HepG2 (cell line): ENCODE results near the gene CAMTA2. TPM values are rescaled to one million over a fixed set of nuclear protein-coding genes. Genes with fewer than 3 reads are reported as not detected.

Experiments used
- ATAC-seq: fragments of 200-7000 bp; cut with Tn5 transposase; 3 replicates; pipeline ENCODE4 v1.9.1; 2020; ENCODE audit warnings: mild to moderate bottlenecking, moderate library complexity
- BruUV-seq: library from RNA; stranded (reverse); fragments of 400-500 nt; replicated peaks from 2 replicates; lab custom pipeline; 2021; lab: Mats Ljungman, UMichigan
- CTCF ChIA-PET: fragments of 300-600 bp; formaldehyde crosslinking; extraction: SDS; loops from one replicate; lab custom pipeline; 2021; ENCODE audit warnings: low total read pairs, inconsistent platforms, low intra/inter-chr PET ratio; lab: Yijun Ruan, JAX
- POLR2A ChIA-PET: fragments of 350-600 bp; sonication (Branson Sonifier 250); formaldehyde crosslinking; loops from one replicate; lab custom pipeline; 2020; ENCODE audit warnings: antibody characterized with exemption, inconsistent platforms; lab: Yijun Ruan, JAX
- DNase-seq: peaks from one replicate; pipeline ENCODE4 v3.0.0-alpha.2; 2015; ENCODE audit warnings: low spot score
- FAIRE-seq: peaks from 3 replicates; lab custom pipeline; 2011; peaks lifted over from hg19 to GRCh38; lab: Jason Lieb, UNC
- H2AFZ ChIP-seq: one replicate; pipeline ENCODE4 v1.6.1; 2011; ENCODE audit warnings: low read length, inconsistent platforms
- H3K27ac ChIP-seq: fragments of 300-600 bp; 3 replicates; pipeline ENCODE4 v1.8.0; 2011; ENCODE audit warnings: mixed run types, mild to moderate bottlenecking, mixed read lengths, low read length, inconsistent platforms; ENCODE audit not compliant: insufficient read depth; ENCODE audit errors: extremely low read length
- H3K27me3 ChIP-seq, 2 experiments: fragments of 200-600 bp in 1 of 2; 2 replicates in 1 of 2; 3 replicates in 1 of 2; pipeline versions ENCODE4 v1.6.0 to v1.8.0; 2011; ENCODE audit warnings: low read length in 2 of 2, mild to moderate bottlenecking in 2 of 2, moderate library complexity in 2 of 2, inconsistent platforms in 1 of 2; ENCODE audit not compliant: insufficient read depth in 2 of 2, control insufficient read depth in 1 of 2
- H3K36me3 ChIP-seq, 2 experiments: fragments of 200-600 bp in 1 of 2; replicated peaks in 1 of 2; 2 replicates in 1 of 2; 3 replicates in 1 of 2; pipeline versions ENCODE4 v1.5.1 to v1.8.0; 2011; ENCODE audit warnings: low read length in 2 of 2, inconsistent platforms in 1 of 2; ENCODE audit not compliant: insufficient read depth in 2 of 2, control insufficient read depth in 1 of 2
- H3K4me1 ChIP-seq: 2 replicates; pipeline ENCODE4 v1.5.1; 2012; ENCODE audit warnings: low read length, inconsistent platforms; ENCODE audit not compliant: insufficient read depth
- H3K4me2 ChIP-seq: 2 replicates; pipeline ENCODE4 v1.6.0; 2011; ENCODE audit warnings: low read depth, low read length, inconsistent platforms
- H3K4me3 ChIP-seq, 3 experiments: fragments of 200-600 bp in 1 of 3; sonication (generic), shearing (Covaris generic) in 1 of 3; replicated peaks in 1 of 3; 2 replicates each; pipeline ENCODE4 v1.5.1; 2011 to 2016; ENCODE audit warnings: low read length in 3 of 3, inconsistent platforms in 2 of 3, low read depth in 2 of 3, mild to moderate bottlenecking in 2 of 3, control low read depth in 1 of 3, mixed read lengths in 1 of 3; ENCODE audit not compliant: insufficient read depth in 1 of 3
- H3K79me2 ChIP-seq: one replicate; pipeline ENCODE4 v1.6.1; 2011; ENCODE audit warnings: low read length, inconsistent platforms; ENCODE audit not compliant: insufficient read depth
- H3K9ac ChIP-seq: 2 replicates; pipeline ENCODE4 v1.6.0; 2011; ENCODE audit warnings: mild to moderate bottlenecking, low read depth, low read length, inconsistent platforms; ENCODE audit not compliant: insufficient read depth
- H3K9me3 ChIP-seq: 2 replicates; pipeline ENCODE4 v1.5.1; 2012; ENCODE audit warnings: mild to moderate bottlenecking, low read length
- H4K20me1 ChIP-seq: 2 replicates; pipeline ENCODE4 v1.6.0; 2011; ENCODE audit warnings: inconsistent platforms, mild to moderate bottlenecking, low read length, moderate library complexity; ENCODE audit not compliant: insufficient read depth
- EHMT2 ChIP-seq: fragments of 200-600 bp; sonication (generic); IDR thresholded peaks from 2 replicates; pipeline ENCODE4 v1.7.0; 2017; ENCODE audit warnings: antibody characterized with exemption, low read depth, low read length, borderline replicate concordance
- KDM5A ChIP-seq: fragments of 200-600 bp; sonication (generic); IDR thresholded peaks from 2 replicates; pipeline ENCODE4 v1.7.0; 2018; ENCODE audit warnings: antibody characterized with exemption, mild to moderate bottlenecking, low read length, borderline replicate concordance
- PAWR ChIP-seq: sonication (generic); formaldehyde crosslinking; IDR thresholded peaks from 2 replicates; pipeline ENCODE4 v1.4.0; 2020; ENCODE audit warnings: missing genetic modification reagents, mild to moderate bottlenecking, borderline replicate concordance
- PHF8 ChIP-seq: sonication (generic); formaldehyde crosslinking; IDR thresholded peaks from 2 replicates; pipeline ENCODE4 v1.5.0; 2020; ENCODE audit warnings: missing genetic modification reagents
- POLR2AphosphoS5 ChIP-seq: IDR thresholded peaks from 2 replicates; pipeline ENCODE4 v1.6.1; 2012; ENCODE audit warnings: low read depth, low read length
- POLR2G ChIP-seq: fragments of 200-400 bp; formaldehyde crosslinking; IDR thresholded peaks from 2 replicates; pipeline ENCODE4 v1.6.1; 2018; ENCODE audit warnings: mild to moderate bottlenecking, low read depth, low read length, moderate library complexity
- PRMT3 ChIP-seq: sonication (generic); formaldehyde crosslinking; IDR thresholded peaks from 2 replicates; pipeline ENCODE4 v1.8.1; 2022; ENCODE audit warnings: low read depth, mild to moderate bottlenecking, moderate library complexity, missing genetic modification reagents, borderline replicate concordance
- RAD51 ChIP-seq: fragments of 450-650 bp; IDR thresholded peaks from 2 replicates; pipeline ENCODE4 v1.6.1; 2016; ENCODE audit warnings: borderline replicate concordance
- RFX5 ChIP-seq: IDR thresholded peaks from 2 replicates; pipeline ENCODE4 v1.6.1; 2011; ENCODE audit warnings: low read depth, low read length, improper control_type of control experiment
- SAP130 ChIP-seq: IDR thresholded peaks from 2 replicates; pipeline ENCODE4 v1.6.1; 2016; ENCODE audit warnings: low read depth
- SRY ChIP-seq: sonication (generic); formaldehyde crosslinking; IDR thresholded peaks from 2 replicates; pipeline ENCODE4 v1.8.0; 2022; ENCODE audit warnings: mild to moderate bottlenecking, missing genetic modification reagents
- ZNF282 ChIP-seq: fragments of 450-650 bp; IDR thresholded peaks from 2 replicates; pipeline ENCODE4 v1.6.1; 2018; ENCODE audit not compliant: partially characterized antibody
- WGBS: methylation state at CpG from one replicate; pipeline ENCODE4 v1.1.6; 2017; ENCODE audit warnings: low lambda C conversion rate; 5-methylcytosine and 5-hydroxymethylcytosine counted together
- in situ Hi-C: cut with HindIII; loops from 2 replicates; pipeline ENCODE4 v1.10.0; 2017; ENCODE audit warnings: low pct_unique_long_range_greater_than_20kb; ENCODE audit not compliant: extremely low pct_ligation_motif_present
- intact Hi-C: fragments of 100-400 bp; cut with micrococcal nuclease; formaldehyde crosslinking; loops from one replicate; pipeline ENCODE4 v1.10.0; 2022; ENCODE audit not compliant: unreplicated experiment
- polyA plus RNA-seq, 8 experiments: library from polyadenylated mRNA; depleted of rRNA in 3 of 8; stranded (reverse) in 7 of 8; unstranded in 1 of 8; fragments of >200 nt; fragmentation: Illumina TruSeq in 4 of 8; extraction: Trizol in 4 of 8; gene quantifications; 2 replicates each; pipeline versions ENCODE4 v1.2.1 to v1.2.3, GENCODE V29; 2011 to 2016; ENCODE audit warnings: low read depth in 4 of 8, missing spikeins in 1 of 8, mixed read lengths in 1 of 8; ENCODE audit not compliant: insufficient read depth in 1 of 8
- total RNA-seq, 5 experiments: library from RNA; depleted of rRNA; stranded (reverse); fragments of >200 nt; fragmentation: Illumina TruSeq; extraction: Trizol; gene quantifications; 2 replicates each; pipeline ENCODE4 v1.2.3, GENCODE V29; 2016; ENCODE audit warnings: low read depth in 1 of 5
- TF ChIP-seq, protein P1 (sequence below): IDR thresholded peaks from 2 replicates; pipeline ENCODE4 v1.6.1; 2018; ENCODE audit warnings: missing genetic modification reagents, mild to moderate bottlenecking, missing compliant biosample characterization

CAMTA2 gene
- total and polyA plus RNA-seq, 2 of the 13 experiments (the other 11 are each of a cell fraction or from before 2014, with no cell fraction given), result 4.1 to 7.1 TPM

DNA sequence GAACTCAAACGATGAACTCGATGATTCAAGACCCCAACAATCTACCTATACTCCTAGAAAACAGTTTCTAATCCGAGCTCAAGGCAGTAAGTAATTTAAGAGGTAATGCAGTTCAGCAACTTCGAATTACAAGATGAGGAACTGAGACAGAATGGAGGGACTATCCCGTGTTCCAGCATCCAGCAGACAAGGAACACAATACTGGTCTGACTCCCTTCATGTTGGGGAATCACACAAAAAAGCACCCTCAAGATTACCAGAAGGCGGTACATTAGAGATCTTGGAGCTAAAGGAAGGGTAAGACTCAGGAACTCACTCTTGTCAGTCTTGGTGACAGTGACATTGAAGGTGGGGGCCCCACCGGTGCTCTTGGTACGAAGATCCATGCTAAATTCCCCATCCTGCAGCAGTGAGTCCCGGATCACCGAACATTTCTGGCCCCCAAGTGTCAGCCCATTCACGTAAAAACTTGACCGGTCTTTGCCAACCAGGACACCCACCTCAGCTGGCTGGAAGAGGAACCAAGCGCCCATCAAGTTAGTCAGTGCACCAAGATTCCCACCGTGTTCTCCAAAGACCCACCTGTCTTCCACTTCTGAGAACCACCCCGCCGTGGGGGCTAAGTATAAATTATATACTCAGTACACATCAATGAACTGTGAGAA is 41.0 kb downstream of the CAMTA2 start:
- H3K36me3 ChIP-seq, result peaks cover 18 to 37% of the 10 kb centered on the region in 2 experiments
- no peaks in the 10 kb centered on the region; a peak in 1 of 5 replicates for H3K27me3 ChIP-seq
- no peak for DNase-seq
- peak overlapping the region; percentile 96 for H3K4me2 ChIP-seq
- TSS peak; percentile 56 for BruUV-seq
- in situ Hi-C loops (no loop called here), intact Hi-C loops (no loop called here)
- ATAC-seq, result no peak
- no peak for FAIRE-seq
- 39% methylated on average over 10 of the region's 16 CpGs for WGBS
- ChIA-PET CTCF (no interaction called here), POLR2A (interaction anchor here (1.2 to 10.0 kb wide), 4 partner anchors 20 to 225 kb away, joined by 3 to 273 read pairs (median 8); partner anchors contain the start of gene SPAG7)
- no peak overlapping the region for H2AFZ ChIP-seq
- peaks cover 33% of the 10 kb centered on the region for H4K20me1 ChIP-seq
- peaks cover 55% of the 10 kb centered on the region for H3K79me2 ChIP-seq
- H3K9me3 ChIP-seq, result no peaks in the 10 kb centered on the region
- H3K27ac ChIP-seq, result peak overlapping the region; percentile 54
- peaks cover 44% of the 10 kb centered on the region for H3K4me1 ChIP-seq
- peak; percentile 13; the same call in 1 of the 2 replicates for TF ChIP-seq POLR2AphosphoS5
- TF ChIP-seq SRY, result no peak
- no peak for TF ChIP-seq PAWR
- TF ChIP-seq EHMT2, result no peak
- TF ChIP-seq RAD51, result no peak
- TF ChIP-seq, protein P1, sequence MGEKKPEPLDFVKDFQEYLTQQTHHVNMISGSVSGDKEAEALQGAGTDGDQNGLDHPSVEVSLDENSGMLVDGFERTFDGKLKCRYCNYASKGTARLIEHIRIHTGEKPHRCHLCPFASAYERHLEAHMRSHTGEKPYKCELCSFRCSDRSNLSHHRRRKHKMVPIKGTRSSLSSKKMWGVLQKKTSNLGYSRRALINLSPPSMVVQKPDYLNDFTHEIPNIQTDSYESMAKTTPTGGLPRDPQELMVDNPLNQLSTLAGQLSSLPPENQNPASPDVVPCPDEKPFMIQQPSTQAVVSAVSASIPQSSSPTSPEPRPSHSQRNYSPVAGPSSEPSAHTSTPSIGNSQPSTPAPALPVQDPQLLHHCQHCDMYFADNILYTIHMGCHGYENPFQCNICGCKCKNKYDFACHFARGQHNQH (CRISPR knock-in tag), result no peak
- 0 out of 2 replicates have a peak, but pooled peaks have one; percentile 6 for TF ChIP-seq SAP130 (CRISPR knock-in tag)
- no peak for TF ChIP-seq RFX5
- peak; percentile 38; the same call in 1 of the 2 replicates for TF ChIP-seq KDM5A
- TF ChIP-seq POLR2G, result peak; percentile 63; the same call in 1 of the 2 replicates
- TF ChIP-seq PRMT3 (CRISPR knock-in tag), result no peak
- no peak for TF ChIP-seq ZNF282
- 0 out of 2 replicates have a peak, but pooled peaks have one; percentile 11 for TF ChIP-seq PHF8 (CRISPR knock-in tag)
- peak overlapping the region; percentile 90 to 100 (median 100) for H3K4me3 ChIP-seq
- peak overlapping the region; percentile 74 for H3K9ac ChIP-seq
